ENCODE measurements around the gene GPBP1. TPM values are rescaled to one million over a fixed set of nuclear protein-coding genes. Genes with fewer than 3 reads are reported as not detected.

GPBP1 gene
- total RNA-seq, 1 experiment from 2014 or later, result 100 TPM

DNA sequence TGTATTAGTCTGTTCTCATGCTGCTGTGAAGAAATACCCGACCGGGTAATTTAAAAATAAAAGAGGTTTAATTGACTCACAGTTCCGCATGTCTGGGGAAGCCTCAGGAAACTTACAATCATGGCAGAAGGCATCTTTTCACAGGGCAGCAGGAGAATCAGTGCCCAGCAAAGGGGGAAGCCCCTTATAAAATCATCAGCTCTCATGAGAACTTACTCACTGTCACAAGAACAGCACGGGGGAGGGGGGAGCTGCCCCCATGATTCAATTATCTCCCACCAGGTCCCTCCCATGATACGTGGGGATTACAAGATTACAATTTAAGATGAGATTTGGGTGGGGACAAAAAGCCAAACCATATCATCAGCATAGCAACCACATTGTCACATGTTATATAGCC is 102.5 kb downstream of the GPBP1 start:
- POLR2A ChIA-PET, result no interaction called here
- H3K27ac Mint-ChIP-seq, result no peak overlapping the region
- CTCF ChIA-PET, result interaction anchor here (1.5 kb wide), 1 partner anchor 325 kb away, joined by 4 read pairs; no protein-coding TSS in a partner anchor
- no peak overlapping the region for H3K4me3 Mint-ChIP-seq
- TF ChIP-seq SOX15 (CRISPR knock-in tag; IDR thresholded peaks at IDR 0.05) (no peak), ZNF232 (CRISPR knock-in tag; IDR thresholded peaks at IDR 0.05) (no peak), ZNF138 (CRISPR knock-in tag; conservative IDR thresholded peaks at IDR 0.05) (no peak), FOXJ3 (CRISPR knock-in tag; IDR thresholded peaks at IDR 0.05; ENCODE audit: borderline replicate concordance) (no peak), HMGA2 (CRISPR knock-in tag; IDR thresholded peaks at IDR 0.05) (no peak), SMAD4 (CRISPR knock-in tag; IDR thresholded peaks at IDR 0.05) (no peak), CREM (CRISPR knock-in tag; IDR thresholded peaks at IDR 0.05) (no peak), IRF2 (CRISPR knock-in tag; IDR thresholded peaks at IDR 0.05; ENCODE audit: borderline replicate concordance, low read depth) (no peak), GTF2I (CRISPR knock-in tag; conservative IDR thresholded peaks at IDR 0.05) (no peak), NR3C1 (CRISPR knock-in tag; conservative IDR thresholded peaks at IDR 0.05; ENCODE audit: low read depth) (no peak), KAT7 (CRISPR knock-in tag; IDR thresholded peaks at IDR 0.05; ENCODE audit: borderline replicate concordance) (no peak), FOXK1 (CRISPR knock-in tag; IDR thresholded peaks at IDR 0.05) (no peak), JAZF1 (CRISPR knock-in tag; IDR thresholded peaks at IDR 0.05) (no peak)
- TF ChIP-seq, protein P1, sequence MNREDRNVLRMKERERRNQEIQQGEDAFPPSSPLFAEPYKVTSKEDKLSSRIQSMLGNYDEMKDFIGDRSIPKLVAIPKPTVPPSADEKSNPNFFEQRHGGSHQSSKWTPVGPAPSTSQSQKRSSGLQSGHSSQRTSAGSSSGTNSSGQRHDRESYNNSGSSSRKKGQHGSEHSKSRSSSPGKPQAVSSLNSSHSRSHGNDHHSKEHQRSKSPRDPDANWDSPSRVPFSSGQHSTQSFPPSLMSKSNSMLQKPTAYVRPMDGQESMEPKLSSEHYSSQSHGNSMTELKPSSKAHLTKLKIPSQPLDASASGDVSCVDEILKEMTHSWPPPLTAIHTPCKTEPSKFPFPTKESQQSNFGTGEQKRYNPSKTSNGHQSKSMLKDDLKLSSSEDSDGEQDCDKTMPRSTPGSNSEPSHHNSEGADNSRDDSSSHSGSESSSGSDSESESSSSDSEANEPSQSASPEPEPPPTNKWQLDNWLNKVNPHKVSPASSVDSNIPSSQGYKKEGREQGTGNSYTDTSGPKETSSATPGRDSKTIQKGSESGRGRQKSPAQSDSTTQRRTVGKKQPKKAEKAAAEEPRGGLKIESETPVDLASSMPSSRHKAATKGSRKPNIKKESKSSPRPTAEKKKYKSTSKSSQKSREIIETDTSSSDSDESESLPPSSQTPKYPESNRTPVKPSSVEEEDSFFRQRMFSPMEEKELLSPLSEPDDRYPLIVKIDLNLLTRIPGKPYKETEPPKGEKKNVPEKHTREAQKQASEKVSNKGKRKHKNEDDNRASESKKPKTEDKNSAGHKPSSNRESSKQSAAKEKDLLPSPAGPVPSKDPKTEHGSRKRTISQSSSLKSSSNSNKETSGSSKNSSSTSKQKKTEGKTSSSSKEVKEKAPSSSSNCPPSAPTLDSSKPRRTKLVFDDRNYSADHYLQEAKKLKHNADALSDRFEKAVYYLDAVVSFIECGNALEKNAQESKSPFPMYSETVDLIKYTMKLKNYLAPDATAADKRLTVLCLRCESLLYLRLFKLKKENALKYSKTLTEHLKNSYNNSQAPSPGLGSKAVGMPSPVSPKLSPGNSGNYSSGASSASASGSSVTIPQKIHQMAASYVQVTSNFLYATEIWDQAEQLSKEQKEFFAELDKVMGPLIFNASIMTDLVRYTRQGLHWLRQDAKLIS (CRISPR knock-in tag; IDR thresholded peaks at IDR 0.05; ENCODE audit: borderline replicate concordance), result no peak
- TF ChIP-seq, protein P2, sequence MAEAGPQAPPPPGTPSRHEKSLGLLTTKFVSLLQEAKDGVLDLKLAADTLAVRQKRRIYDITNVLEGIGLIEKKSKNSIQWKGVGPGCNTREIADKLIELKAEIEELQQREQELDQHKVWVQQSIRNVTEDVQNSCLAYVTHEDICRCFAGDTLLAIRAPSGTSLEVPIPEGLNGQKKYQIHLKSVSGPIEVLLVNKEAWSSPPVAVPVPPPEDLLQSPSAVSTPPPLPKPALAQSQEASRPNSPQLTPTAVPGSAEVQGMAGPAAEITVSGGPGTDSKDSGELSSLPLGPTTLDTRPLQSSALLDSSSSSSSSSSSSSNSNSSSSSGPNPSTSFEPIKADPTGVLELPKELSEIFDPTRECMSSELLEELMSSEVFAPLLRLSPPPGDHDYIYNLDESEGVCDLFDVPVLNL (CRISPR knock-in tag; IDR thresholded peaks at IDR 0.05; ENCODE audit: borderline replicate concordance, low read depth), result no peak
- TF ChIP-seq, protein P3, sequence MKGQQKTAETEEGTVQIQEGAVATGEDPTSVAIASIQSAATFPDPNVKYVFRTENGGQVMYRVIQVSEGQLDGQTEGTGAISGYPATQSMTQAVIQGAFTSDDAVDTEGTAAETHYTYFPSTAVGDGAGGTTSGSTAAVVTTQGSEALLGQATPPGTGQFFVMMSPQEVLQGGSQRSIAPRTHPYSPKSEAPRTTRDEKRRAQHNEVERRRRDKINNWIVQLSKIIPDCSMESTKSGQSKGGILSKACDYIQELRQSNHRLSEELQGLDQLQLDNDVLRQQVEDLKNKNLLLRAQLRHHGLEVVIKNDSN (CRISPR knock-in tag; IDR thresholded peaks at IDR 0.05), result no peak
- TF ChIP-seq, protein P4, sequence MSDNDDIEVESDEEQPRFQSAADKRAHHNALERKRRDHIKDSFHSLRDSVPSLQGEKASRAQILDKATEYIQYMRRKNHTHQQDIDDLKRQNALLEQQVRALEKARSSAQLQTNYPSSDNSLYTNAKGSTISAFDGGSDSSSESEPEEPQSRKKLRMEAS (CRISPR knock-in tag; IDR thresholded peaks at IDR 0.05), result no peak
- TF ChIP-seq, protein P5, sequence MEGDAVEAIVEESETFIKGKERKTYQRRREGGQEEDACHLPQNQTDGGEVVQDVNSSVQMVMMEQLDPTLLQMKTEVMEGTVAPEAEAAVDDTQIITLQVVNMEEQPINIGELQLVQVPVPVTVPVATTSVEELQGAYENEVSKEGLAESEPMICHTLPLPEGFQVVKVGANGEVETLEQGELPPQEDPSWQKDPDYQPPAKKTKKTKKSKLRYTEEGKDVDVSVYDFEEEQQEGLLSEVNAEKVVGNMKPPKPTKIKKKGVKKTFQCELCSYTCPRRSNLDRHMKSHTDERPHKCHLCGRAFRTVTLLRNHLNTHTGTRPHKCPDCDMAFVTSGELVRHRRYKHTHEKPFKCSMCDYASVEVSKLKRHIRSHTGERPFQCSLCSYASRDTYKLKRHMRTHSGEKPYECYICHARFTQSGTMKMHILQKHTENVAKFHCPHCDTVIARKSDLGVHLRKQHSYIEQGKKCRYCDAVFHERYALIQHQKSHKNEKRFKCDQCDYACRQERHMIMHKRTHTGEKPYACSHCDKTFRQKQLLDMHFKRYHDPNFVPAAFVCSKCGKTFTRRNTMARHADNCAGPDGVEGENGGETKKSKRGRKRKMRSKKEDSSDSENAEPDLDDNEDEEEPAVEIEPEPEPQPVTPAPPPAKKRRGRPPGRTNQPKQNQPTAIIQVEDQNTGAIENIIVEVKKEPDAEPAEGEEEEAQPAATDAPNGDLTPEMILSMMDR (IDR thresholded peaks at IDR 0.05), result no peak
- TF ChIP-seq, protein P6, sequence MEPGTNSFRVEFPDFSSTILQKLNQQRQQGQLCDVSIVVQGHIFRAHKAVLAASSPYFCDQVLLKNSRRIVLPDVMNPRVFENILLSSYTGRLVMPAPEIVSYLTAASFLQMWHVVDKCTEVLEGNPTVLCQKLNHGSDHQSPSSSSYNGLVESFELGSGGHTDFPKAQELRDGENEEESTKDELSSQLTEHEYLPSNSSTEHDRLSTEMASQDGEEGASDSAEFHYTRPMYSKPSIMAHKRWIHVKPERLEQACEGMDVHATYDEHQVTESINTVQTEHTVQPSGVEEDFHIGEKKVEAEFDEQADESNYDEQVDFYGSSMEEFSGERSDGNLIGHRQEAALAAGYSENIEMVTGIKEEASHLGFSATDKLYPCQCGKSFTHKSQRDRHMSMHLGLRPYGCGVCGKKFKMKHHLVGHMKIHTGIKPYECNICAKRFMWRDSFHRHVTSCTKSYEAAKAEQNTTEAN (CRISPR knock-in tag; IDR thresholded peaks at IDR 0.05), result no peak
- ATAC-seq (no peak), DNase-seq (ENCODE audit: low spot score) (no peak)
- H3K27me3 Mint-ChIP-seq (ENCODE audit: low read depth), result no peaks in the 10 kb centered on the region
- peaks cover 3% of the 10 kb centered on the region; the same call in 1 of the 2 replicates for H3K4me1 Mint-ChIP-seq
- peaks cover 5% of the 10 kb centered on the region; the same call in 1 of the 2 replicates for H3K9me3 Mint-ChIP-seq
- no peaks in the 10 kb centered on the region for H3K36me3 Mint-ChIP-seq
